NCI-H146 treated with DMSO at 0.1 percent for 48 hours (cell line): ENCODE data around the gene IKZF1.

ENCODE experiments used
- DNase-seq: peaks from one replicate; lab custom pipeline; 2025; ENCODE audit not compliant: unreplicated experiment; lab: John Stamatoyannopoulos, UW

The IKZF1 gene

GRCh38 chr7:50282813-50283605 lies 21.5 kb upstream of the IKZF1 start:
- no peak for DNase-seq

GRCh38 chr7:50283731-50284130 lies 20.8 kb upstream of the IKZF1 start:
- no peak for DNase-seq

- DNase-seq: no peak
Observed at GRCh38 chr7:50284296-50284695, 20.2 kb upstream of the IKZF1 start.

GRCh38 chr7:50285269-50285668 lies 19.2 kb upstream of the IKZF1 start:
- no peak for DNase-seq

DNA sequence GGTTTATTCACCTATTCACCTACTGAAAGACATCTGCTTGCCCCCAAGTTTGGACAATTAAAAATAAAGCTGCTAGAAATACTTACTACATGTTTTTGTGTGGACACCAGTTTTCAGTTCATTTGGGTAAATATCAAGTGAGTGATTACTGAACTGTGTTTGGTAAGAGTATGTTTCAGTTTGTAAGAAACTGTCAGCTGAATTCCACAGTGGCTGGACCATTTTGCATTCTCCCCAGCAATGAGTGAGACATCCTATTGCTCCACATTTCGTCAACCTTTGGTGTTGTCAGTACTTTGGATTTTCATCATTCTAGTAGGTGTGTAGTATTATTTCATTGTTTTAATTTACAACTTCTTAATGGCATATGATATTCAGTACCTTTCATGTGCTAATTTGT lies 17.4 kb upstream of the IKZF1 start:
- no peak for DNase-seq

DNA sequence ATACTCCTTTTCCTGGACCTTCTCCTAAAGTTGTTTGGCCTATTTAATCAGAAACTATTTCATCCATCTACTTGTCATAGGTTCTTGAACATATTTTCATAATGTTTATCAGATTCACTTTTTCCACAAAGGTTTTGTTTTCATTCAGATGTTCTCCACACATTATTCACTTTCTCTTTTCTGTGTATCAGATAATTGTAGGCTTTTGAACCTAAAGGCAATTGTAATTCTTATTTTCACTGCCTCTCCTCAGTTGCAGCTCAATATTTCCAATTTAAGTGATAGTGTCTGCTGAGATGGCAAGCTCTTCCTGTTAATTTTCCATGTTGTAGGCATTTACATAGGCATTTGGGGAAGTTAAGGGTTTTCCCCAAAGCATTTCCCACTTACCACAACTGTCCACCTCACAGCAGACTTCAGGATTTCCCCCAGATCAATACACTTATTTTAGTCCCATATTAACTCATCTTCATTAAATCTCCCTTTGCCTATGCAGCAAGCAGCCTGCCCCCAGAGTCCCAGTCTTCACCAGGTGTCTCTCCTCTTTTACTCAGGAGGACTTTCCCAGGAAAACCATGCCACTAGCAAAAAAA lies 12.3 kb upstream of the IKZF1 start:
- no peak for DNase-seq

DNA sequence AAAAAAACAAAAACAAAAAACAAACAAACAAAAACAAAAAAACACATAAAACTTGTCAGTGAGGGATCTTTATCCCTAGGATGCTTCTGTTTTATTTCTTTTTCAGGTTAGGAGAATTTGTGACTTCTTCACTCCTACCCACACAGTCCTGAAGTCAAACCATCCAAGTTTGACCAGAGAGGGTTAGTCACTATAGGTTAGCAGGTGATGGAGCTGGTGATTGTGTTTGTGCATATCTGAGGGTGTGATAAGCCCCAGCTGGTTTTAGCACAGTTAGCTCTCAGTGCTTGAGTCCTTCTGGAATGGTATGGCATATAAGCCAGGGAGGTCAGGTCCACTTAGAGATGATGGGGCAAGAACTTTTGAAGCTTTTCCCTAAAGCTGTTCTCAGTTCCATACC lies 11.8 kb upstream of the IKZF1 start:
- DNase-seq: no peak

DNA sequence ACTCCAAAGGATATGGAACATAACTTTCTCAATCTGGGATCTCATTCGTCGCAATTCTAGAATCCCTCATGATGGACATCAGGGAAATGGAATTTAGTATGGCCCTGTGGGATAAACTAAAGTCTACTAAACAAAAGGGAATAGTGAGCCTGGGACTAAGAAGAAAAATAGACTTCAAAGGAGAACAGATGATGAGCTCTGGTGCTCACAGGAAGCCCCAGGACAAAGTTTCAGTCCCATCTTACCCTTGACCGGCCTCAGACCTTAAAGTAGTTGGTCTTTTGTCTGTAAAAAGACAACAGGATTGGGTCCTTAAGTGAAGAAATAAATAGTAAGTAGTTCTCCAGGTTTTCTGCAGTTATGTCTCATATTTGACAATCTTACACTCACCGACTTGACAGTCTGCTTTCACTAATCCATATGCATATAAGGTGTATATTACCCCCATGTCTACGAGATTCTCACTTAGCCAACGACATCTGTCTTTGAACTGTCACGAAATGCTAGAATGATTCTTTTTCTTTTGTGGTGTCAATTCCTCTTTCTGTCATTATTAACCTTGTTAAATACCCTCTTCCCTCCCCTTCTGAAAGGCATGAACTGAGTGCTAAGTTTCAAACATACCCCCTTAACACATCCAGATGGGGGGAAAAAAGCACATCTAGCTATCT lies 10.9 kb upstream of the IKZF1 start:
- DNase-seq: no peak

DNA sequence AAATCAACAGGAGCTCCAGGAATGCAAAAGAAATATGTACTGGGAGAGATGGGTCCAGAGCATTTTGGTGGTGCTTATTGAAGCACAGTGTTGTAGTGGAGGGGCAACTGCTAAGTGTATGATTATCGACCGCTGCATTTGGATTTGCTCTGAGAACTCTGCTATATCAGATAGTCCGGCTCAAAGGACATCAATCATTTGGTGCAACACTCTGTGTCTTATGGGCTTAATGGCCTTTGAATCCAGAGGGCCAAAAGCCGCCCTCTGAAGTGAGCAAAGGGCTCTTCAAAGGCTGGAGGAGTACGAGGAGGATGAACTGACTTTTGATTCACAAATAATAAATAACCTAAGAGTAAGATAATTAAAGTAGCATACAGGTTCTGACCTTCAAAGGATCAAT lies 9.4 kb upstream of the IKZF1 start:
- no peak for DNase-seq

- DNase-seq: no peak
Observed at GRCh38 chr7:50296799-50297198, 7.7 kb upstream of the IKZF1 start.

DNA sequence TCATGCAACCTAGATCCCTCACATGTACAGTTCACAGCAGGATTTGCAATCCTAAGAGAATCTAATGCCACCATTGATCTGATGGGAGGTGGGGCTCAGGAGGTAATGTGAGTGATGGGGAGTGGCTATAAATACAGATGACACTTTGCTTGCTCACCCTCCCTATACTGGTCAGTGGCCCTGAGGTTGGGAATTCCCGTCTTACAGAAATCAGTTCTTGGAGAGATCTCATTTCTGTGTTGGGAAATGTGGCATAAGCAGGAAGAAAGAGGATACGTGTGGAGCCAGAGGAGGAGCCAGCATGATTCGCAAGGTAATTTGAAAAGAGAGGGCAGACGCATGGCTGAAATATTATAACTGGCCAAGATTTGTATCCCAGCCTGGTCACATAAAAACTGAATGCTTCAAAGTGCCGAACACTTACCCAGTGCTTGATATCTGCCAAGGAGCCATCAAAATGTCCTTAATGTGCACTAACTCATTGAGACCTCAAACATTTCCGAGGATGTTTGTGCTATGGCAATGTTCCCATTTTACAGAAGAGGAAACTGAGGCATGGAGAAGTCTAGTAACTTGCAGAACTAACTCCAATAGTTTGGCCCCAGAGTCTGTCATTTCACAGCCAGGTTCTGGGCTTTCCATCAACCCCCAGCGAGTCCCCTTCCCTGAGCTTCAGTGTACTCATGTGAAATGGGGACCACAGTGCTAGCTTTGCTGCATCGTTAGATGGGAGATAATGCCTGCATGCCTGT lies 5.5 kb upstream of the IKZF1 start:
- DNase-seq: no peak

- DNase-seq: no peak
Observed at GRCh38 chr7:50300336-50300735, 4.2 kb upstream of the IKZF1 start.

DNA sequence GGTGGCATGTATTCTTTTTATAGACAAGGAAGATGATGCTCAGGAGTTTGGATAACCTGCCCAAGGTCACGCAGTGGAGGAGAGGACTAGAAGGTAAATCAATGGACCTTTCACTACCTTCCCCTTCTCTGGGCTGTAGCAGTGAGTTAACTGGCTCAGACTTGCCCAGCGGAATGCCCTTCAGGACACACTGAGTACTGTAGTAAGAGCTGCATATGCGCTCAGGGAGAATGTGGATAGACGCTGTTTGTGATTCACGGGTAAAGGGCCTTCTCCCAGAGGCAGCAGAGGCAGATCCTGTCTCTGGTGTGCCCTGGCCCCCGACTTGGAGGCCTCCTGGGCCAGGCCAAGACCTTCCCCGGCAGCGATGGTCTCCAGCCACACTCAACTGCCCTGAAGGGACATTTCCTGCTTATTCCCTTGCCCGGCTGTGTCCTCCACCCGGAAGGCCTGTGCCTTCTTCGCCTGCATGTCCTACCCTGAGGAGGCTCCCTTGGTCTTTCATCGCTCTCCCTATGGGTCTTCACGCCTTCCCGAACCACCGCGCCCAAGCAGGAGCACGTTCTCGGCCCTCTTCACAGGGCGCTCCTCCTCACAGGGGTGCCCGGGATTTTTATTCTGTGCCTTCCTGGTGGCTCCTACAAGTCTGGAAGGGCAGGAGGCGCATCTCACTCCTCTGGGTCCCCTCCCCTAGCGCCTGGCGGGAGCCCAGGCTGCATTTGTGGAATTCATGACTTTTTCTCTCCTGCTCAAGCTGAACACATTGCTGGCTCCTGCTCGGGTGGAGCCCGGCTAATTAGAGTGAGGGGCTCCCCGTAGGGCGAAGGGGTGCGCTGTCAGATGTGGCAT lies 1.8 kb upstream of the IKZF1 start:
- no peak for DNase-seq

- no peak for DNase-seq
Observed at GRCh38 chr7:50303335-50304128, 984 bp upstream of the IKZF1 start.

DNA sequence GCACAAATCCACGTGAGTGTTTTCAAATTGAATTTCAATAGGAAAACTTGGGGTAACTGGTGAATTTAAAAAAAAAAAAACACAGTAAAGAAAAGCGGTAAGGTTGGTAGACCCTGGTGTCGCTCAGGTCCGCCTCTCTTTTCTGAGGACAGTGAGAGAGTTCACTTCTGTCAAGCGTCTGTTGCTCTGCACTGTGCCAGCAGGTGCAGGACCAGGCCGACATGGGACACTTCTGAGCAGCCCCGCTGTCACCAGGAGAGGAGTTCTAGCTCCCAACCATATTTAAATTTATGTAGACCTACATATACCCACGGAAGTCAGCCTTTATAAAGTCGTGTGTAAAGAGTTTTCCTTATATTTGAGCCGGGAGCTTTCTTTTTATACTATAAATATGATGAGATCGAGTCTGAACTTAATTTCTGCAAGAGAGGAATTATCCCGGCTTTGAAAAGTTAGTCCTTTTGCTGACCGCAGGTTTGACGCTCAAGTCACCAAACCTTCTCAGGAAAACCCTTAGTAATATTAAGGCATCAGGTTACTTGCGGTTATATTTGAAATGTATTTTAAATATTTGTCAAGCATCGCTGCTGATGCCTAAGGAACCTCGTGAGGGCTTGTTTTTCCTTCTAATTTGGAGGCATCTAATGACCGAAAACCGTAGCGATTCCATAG lies 531 bp downstream of the IKZF1 start:
- no peak for DNase-seq

DNA sequence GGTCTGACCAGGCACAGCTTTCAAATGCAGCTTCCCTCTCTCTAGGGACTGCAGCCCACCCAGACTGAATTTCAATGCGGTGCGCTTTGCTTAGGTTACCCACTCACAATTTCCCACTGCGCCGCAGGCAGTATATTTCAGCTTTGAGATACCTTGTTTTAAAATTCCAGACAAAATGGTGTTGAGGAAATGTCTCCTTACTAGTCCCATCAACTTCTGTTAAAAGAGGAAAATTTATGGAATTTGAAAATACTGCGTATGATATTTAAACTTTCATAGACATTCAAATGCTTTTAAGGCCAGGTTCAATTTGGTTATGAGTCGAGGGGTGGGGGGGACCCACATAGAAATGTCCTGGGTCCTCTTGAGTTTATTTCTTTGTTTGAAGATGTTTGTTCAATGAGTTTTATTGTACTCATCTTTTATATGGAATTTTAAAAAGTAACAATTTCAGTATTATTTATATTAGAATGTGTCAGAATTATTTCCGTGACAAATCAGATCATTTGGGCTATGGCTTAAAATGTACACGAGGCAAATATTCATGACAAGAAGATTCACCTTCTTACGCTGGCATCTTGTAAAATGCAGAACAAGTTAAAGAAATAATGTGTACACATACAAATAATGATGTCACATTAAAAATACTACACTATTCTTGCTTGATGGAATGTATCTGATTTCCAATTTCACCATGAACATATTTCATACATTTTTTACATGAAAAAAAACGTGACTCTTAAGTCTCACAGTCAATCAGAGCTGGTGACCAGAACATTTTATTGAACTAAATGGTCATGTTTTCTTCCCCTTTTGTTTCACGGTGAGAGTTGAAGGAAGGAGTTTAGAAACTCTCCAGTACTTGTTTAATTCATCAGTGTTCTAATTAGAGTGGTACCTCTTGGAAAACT lies 1.3 kb downstream of the IKZF1 start:
- DNase-seq: no peak

GRCh38 chr7:50306494-50307367 lies 2.2 kb downstream of the IKZF1 start:
- DNase-seq: no peak
